HL-60 (cell line): ENCODE results near the gene EPOP.

ENCODE experiments used
- DNase-seq, 2 experiments: peaks; one replicate each; pipeline ENCODE4 v3.0.0-alpha.2; 2010 to 2020; ENCODE audit warnings: low read depth in 1 of 2, low spot score in 1 of 2
- H3K27ac ChIP-seq: fragments of 250-450 bp; sonication (Bioruptor Pico); replicated peaks from 2 replicates; pipeline ENCODE4 v1.5.1; 2020; ENCODE audit warnings: mild to moderate bottlenecking, moderate library complexity
- H3K27me3 ChIP-seq: fragments of 250-450 bp; sonication (Bioruptor Pico); 2 replicates; pipeline ENCODE4 v1.5.1; 2021; ENCODE audit warnings: mild to moderate bottlenecking, moderate library complexity; ENCODE audit not compliant: insufficient read depth, poor library complexity, severe bottlenecking
- H3K4me3 ChIP-seq: replicated peaks from 2 replicates; pipeline ENCODE4 v1.5.1; 2011; ENCODE audit warnings: mild to moderate bottlenecking, control low read depth, low read length; ENCODE audit not compliant: insufficient read depth
- CTCF ChIP-seq: IDR thresholded peaks from one replicate; pipeline ENCODE4 v1.5.1; 2011; ENCODE audit warnings: low read length, control low read depth, inconsistent platforms; ENCODE audit not compliant: insufficient read depth
- GABPA ChIP-seq: IDR thresholded peaks from 2 replicates; pipeline ENCODE4 v1.6.1; 2012; ENCODE audit warnings: low read depth
- POLR2AphosphoS5 ChIP-seq: IDR thresholded peaks from 2 replicates; pipeline ENCODE4 v1.6.1; 2012; ENCODE audit warnings: low read depth
- REST ChIP-seq: IDR thresholded peaks from 2 replicates; pipeline ENCODE4 v1.6.1; 2012; ENCODE audit warnings: low read depth; ENCODE audit not compliant: insufficient replicate concordance
- SPI1 ChIP-seq: IDR thresholded peaks from 2 replicates; pipeline ENCODE4 v1.6.1; 2012; ENCODE audit warnings: low read depth, mild to moderate bottlenecking, borderline replicate concordance

The EPOP gene

GRCh38 chr17:38637951-38638350 is 36.8 kb downstream of the EPOP start:
- H3K4me3 ChIP-seq = no peak overlapping the region
- no peak for TF ChIP-seq GABPA
- TF ChIP-seq SPI1 = no peak
- TF ChIP-seq CTCF = no peak
- no peak for TF ChIP-seq POLR2AphosphoS5
- TF ChIP-seq REST = no peak

GRCh38 chr17:38636054-38636453 is 38.7 kb downstream of the EPOP start:
- no peak for DNase-seq
- TF ChIP-seq POLR2AphosphoS5 = no peak
- no peak for TF ChIP-seq REST
- TF ChIP-seq SPI1 = no peak
- TF ChIP-seq GABPA = no peak
- no peak for TF ChIP-seq CTCF
- H3K4me3 ChIP-seq = no peak overlapping the region

More at GRCh38 chr17:38637951-38638350, 36.8 kb downstream of the EPOP start:
- H3K27me3 ChIP-seq = no peaks in the 10 kb centered on the region
- no peak overlapping the region for H3K27ac ChIP-seq
- no peak for DNase-seq

GRCh38 chr17:38632334-38632733 is 42.4 kb downstream of the EPOP start:
- no peak overlapping the region for H3K4me3 ChIP-seq
- no peak overlapping the region for H3K27ac ChIP-seq
- no peak for DNase-seq
- H3K27me3 ChIP-seq = no peaks in the 10 kb centered on the region
- TF ChIP-seq REST (no peak), POLR2AphosphoS5 (no peak), GABPA (no peak), CTCF (no peak), SPI1 (no peak)

More at GRCh38 chr17:38636054-38636453, 38.7 kb downstream of the EPOP start:
- no peaks in the 10 kb centered on the region for H3K27me3 ChIP-seq
- H3K27ac ChIP-seq = no peak overlapping the region
